T-helper 22 cell (primary cell): ENCODE results near the gene GBX2.
"Not testable (repeated sequence)": the region's sequence is repeated elsewhere in the genome, so short reads cannot be mapped to it uniquely, and the experiment has no call there.

Experiments used
- DNase-seq: peaks from one replicate; pipeline ENCODE4 v3.0.0-alpha.2; 2020; ENCODE audit warnings: low read depth

Gene GBX2

DNA sequence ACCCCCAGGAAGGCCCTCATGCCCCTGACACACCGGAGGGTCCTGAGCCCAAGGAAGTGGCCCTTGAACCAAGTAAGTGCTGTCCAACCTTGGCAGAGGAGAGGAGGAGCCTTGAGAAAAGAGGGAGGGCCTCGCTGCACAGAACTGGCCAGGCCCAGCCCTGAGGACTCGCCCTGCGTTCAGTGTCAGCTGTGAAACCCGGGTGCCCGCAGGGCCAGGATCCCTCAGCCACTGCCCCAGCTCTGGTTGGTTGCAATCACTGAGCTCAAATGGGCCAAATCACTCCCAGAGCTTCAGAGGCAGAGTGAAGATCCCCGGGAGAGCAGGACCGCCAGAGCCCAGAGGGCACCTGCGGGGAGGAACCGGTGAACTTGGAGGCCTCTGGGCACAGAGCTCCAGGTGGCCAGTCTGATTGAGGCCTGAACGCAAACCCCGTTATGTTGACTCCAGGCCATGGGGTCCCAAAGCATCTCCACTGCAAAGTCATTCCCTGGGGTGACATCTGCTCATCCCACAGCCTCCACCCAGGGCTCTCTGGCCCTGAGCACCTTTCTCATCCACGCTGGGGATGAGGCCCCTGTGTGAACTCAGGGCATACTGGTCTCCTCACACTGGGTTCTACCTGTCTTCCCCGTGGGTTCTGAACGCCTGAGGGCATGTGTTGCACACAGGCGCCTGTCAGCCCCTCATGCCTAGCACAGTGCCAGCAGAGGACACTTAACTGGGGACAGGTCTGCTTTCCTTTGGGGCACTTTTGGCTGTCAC lies 11.9 kb downstream of the GBX2 start:
- DNase-seq: no peak

DNA sequence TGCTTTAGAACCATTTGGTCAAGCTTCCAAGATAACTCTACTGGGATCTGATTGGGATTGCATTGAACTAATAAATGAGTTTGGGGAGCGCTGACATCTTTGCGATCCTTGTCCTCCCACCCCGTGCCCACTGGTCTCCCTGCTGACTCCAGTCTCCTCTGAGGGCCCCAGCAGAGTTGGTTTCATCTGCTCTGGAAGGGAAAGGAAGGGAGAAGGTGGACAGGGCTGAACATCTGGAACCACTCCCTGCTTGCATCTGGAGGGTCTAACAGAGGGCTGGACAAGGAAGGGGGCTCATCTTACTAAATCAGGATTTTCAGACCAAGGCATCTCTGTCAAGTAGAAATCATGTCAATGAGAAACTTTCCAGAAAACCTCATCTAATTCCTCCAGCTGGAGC lies 12.8 kb downstream of the GBX2 start:
- DNase-seq: no peak

DNA sequence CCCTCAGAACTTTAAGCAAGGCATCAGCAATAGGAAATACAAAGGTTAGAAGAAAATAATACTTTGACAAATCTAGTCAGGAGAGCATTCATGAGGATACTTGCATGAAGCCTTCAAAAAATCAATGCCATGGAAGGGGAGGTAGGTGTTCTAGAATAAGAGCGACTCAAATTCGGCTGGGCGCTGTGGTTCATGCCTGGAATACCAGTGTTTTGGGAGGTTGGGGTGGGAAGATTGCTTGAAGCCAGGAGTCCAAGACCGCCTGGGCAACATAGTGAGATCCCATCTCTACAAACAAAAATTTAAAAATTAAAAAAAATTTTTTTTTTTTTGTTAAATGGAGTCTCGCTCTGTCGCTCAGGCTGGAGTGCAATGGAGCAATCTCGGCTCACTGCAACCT lies 21.8 kb downstream of the GBX2 start:
- DNase-seq: no peak

DNA sequence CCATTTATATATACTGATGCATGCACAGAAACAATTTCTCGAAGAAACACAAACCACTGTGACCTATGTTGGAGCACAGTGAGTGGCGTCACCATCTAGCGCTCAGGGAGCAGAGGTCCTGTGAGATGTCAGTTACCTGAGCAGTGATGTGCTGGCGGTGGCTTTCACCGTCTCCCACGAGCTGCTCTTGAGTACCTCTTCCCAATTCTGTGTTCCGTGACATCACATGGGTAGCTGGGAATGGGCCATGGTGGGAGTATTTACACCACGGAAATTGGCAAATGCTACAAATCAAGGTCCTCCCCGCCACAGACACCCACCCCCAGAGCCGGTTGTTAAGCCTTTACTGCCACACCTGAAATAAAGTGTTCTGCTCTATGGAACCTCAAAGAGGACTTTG lies 24.4 kb downstream of the GBX2 start:
- DNase-seq: no peak

DNA sequence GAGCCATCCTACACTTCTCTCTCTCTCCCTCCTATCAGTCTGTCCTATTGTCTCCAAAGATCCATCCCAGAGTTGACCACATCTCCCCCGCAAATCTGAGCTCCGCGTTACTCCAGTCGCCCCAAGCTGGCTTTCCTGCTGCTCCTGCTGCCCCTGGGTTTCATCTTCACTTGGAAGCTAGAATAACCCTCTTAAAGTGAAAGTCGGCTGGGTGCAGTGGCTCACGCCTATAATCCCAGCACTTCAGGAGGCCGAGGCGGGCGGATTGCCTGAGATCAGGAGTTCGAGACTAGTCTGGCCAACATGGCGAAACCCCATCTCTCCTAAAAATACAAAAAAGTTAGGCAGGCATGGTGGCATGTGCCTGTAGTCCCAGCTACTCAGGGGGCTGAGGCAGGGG lies 26.6 kb downstream of the GBX2 start:
- not testable (repeated sequence) for DNase-seq

DNA sequence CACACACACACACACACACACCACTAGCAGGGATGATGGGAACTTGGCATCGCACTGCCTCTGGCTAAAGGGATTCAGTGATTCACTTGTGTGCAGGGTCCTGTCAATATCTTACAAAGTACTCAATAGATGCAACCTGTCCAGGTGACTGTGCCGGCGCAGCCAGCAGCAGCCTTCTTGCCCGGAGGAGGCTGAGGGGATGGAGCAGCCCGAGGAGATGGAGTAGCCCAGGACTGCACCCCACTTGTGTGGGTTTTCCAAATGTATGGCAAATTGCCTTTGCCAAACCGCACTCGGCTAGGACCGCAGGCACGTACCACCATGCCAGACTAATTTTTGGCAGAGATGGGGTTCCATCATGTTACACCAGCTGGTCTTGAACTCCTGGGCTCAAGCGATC lies 31.1 kb downstream of the GBX2 start:
- no peak for DNase-seq

DNA sequence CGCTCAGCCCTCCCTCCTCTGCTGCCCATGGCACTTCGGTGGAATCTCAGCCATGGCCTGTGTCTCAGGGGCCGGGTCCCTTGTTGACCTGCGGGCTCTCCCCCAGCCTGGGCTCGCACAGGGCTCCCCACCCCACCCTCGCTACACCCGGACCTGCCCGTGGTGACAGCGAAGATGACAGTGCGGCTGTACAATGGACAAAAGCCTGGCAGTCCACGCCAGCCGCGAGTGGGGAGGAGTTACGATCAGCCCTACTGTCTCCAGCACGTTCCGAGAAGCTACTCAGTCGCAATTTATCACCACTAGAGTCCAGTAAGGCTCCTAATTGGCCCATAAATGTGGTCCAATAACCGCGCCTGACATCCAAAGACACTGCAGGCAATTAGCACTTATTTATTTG lies 31.6 kb downstream of the GBX2 start:
- DNase-seq: no peak

DNA sequence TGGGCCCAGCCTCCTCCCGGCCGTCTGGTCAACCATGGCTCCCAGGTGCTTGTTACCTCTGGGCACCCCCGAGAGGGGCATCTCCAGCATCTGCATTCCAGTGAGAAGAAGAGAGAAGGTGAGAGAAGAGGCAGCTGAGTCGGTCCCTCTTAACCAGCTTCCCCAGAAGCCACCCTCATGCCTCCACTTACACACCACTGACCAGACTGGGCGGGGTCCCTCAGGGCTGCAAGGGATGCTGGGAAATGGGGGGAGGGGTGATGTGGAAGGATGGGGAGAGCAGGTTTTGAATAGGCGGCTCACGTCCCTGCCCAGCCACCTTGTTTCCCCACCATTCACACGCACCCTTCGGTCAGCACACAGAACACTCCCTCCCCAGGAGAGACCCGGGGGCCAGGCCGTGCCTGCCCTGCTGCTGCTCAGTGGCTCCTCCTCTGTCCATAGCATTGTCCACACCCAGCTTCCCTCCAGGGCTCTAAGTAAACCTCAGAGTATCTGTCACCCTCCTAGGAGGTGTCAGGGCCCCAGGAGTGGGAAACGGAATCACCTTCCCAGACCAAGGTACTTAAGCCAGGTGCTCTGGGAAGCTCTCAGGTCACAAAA lies 34.7 kb downstream of the GBX2 start:
- DNase-seq: no peak

DNA sequence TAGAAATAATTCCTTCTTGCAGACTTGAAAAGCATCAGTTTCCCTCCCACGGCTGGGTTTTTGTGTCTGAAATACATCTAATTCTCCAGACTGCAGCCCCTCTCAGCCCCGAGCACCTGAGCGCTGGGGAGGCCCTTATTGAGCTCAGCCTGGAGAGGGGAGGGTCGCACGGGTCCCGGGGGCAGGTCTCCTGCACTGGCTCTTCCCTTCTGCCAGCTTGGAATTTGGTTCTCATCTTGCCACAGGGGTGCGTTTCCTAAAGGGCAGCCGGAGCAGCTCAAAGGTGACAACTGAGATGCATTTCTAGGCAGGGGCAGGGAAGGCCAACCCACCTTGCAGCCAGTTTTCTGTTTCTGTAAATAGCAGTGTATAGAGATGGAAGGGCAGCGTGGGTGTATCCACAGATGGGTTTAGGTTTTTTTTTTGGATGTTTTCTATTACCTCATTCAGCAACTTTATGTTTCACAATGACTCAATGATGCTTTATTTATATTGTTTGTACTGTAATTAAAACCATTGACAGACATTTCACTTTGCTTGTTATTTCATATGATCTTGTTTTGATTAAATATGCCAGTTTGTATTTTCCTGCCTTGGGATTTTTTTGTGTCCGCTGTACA lies 37.0 kb downstream of the GBX2 start:
- DNase-seq: no peak

DNA sequence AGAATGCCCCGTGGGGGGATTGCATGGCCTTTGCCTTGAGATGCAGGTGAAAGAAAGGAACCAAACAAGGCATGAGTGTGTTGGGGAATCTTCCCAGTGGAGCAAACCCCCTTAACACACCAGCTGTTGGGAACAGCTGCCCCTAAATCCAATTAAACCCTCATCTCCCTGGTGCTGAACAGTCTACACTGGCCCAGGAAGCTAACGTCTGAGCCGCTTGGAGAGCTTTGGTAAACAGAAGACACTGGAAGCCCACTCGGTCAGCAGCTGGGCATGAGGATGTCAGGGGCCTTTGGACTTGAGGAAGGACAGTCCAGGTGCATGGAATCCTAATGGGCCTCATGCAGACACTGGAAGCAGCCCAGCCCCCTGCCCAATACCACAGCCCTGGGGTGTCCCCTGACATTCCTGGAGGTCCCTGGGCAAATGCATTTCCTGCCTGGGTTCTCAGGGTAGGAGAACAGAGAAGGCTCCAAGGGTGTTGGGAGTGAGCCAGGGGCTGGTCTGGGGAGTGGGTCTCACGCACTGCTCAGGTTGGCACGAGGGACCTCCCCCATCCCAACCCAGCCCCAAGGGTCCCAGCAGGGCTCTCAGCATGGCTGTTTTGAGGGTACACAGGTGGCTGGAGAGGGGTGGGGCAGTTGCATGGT lies 37.7 kb downstream of the GBX2 start:
- no peak for DNase-seq

DNA sequence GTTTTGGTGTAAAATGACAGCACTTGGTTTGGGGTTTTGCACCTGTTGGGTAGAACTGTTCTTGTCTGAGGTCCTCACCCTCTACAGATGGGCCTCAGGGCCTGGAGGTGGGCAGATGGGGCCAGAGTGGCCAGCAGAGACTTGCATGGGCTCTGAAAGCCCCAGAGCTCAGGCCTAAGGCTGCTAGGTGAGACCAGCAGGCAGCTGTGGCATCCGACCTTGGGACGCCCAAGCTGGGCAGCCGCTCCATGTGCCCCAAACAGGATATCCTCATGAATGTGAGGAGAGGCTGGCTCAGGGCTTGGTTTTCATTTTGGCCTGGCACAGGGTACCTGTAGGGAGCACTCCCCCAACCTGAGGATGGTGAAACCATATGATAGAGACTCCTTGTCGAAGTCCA lies 38.3 kb downstream of the GBX2 start:
- DNase-seq: no peak

DNA sequence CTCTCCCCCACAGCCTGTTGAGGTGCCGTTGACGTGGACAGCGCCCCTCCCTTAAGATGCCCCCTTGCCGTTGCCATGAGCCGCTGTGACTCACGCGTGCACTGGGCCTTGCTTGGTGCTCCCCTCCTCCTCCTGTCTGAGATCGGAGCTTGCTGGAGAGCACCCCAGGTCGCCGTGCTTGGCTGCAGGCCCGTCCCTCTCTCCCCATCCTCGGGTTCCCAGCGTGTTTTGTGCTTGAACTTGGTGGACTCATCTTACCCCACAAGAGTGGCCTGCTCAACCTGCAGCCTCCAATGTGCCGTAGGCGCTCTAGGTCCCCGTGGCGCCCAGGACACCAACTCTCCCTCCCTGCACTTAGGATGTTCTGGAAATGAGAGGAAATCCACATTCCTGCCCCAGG lies 39.9 kb downstream of the GBX2 start:
- DNase-seq: no peak

DNA sequence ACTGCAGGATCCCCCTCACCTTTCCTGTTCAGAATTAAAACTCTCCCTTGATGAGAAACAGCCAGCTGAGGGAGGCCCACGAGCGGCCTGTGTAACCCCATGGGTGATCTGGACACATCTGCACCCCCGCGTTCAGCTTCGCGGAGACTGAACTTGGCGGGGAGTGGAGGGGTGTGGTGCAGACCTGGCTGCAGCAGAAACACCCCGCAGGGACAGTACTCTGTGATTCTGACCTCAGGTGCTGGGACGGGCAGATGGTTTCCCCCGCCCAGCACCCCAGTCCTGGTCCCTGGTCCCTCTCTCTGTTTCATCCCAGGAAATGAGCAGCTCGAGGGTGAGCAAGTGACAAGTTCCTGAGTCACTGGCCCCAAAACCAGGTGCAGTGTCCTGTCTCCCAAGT lies 41.2 kb downstream of the GBX2 start:
- no peak for DNase-seq

DNA sequence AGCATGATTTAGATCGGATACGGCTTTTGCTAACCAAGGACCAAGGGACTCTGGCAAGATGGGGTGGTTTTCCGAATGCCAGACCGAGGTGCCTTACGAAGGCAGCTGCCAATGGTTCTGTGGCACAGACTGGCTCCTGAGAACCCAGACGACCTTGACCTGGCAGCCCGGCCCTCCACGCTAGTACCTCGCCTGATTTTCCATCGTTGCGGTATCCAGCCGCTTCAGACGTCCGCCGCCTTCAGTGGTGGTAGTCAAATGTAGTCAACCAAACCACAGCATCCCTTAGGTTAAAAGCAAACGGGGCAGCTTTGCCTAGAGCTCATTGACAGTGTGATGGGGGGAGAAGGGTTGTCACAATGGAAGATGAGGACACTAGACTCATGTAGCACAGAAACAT lies 42.6 kb downstream of the GBX2 start:
- DNase-seq: no peak

DNA sequence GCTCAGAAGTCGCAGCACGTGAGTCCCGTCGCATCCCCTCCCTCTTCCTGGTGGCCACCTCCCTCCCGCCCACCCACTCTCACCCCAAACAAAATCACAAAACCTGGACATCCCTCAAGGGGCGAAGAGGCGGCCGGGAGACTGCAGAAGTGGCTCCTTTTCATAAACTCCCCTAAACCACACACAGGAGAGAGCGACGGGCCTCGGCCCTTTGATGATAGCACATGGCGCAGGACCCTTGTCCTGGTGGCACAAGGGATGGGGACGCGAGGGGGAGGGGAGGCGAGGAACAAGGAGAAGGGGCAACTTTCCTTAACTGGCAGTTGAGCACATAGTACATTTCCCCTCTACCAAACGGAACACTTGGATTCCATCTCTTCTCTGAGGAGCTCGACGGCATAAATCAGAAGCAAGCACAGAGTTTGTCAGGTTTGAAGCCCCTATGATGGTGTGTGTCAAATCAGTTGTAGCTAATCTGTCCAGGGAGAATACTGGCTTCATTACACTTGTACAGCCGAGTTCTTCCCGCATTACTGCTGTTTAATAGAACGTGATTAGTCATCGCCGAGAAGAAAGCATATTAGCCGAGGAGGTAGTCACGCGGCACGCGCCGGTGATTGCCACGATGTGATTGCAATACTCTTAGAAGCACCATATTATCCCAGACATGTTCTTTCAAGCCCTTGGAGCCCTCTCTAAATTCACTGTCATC lies 43.8 kb downstream of the GBX2 start:
- no peak for DNase-seq

DNA sequence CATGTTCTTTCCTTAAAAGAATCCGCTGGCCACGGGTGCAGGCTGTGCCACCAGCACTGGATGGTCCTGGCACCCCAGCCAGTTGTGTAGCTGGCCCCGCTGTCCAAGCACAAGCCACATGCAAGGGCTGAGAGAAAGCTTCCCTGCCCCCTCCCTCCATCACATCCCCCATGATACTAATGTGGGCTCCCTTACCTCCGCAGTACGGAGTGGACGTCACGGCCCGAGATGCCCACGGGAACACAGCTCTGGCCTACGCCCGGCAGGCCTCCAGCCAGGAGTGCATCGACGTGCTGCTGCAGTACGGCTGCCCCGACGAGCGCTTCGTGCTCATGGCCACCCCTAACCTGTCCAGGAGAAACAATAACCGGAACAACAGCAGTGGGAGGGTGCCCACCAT lies 44.5 kb downstream of the GBX2 start:
- no peak for DNase-seq

DNA sequence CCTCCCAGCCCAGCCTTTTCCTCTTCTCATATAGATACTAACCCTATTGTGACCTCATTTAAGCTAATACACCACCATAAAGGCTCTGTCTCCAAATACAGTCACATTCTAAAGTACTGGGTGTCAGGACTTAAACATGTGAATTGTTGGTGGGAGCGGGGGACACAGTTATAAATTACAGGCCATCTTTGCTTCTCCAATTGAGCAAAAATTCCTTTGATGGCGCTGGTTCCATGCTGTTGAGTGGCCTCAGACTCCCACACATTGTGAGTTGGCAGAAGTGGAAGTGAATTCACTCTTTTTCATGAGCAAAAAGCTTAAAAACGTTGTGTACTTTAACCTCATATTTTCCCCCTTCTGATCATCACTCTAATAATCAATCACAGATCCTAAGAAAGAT lies 46.0 kb downstream of the GBX2 start:
- DNase-seq: no peak

DNA sequence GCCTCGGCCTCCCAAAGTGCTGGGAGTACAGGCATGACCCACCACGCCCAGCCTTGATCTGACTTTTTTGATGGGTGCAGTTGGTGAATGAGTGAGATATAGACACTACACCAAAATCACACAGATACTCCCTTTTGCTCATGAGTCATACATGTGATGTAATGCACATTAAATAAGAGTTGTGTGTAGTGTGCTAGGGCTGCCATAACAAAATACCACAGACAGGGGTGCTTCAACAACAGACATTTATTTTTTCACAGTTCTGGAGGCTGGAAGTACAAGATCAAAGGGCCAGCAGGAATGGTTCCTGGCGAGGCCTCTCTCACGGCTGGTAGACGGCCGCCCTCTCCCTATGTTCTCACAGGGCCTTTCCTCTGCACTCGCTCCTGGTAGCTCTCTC lies 46.6 kb downstream of the GBX2 start:
- DNase-seq: no peak

DNA sequence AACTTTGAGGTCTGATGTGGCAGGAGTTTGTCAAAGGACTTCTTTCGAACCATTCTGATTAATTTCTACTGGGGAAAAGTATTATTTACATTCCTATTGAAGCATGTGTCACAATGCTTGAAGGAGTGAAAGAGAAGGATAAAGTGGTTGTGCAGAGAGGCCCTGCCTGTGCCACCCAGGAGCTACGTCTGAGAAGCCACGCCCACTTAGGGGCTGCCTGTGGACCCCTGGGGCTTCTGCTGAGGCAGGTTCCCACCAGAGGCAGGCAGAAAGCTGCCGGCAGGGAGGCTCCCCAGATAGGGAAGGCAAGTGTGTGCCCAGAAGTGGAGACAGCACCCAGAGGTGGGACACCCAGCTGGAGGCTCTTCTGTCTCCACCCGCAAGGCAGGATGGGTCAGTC lies 47.4 kb downstream of the GBX2 start:
- no peak for DNase-seq

DNA sequence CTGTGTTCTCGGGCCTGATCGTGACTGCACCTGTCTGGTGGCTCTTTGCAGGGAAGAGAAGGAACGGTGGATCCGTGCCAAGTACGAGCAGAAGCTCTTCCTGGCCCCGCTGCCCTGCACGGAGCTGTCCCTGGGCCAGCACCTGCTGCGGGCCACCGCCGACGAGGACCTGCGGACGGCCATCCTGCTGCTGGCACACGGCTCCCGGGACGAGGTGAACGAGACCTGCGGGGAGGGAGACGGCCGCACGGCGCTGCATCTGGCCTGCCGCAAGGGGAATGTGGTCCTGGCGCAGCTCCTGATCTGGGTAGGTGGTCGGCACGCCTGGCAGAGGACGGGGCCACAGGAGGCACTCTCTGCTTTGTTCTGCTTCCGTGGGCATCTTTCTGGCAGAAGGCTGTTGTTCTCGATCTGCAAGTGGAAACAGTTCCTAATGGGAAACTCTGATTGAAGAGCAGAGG lies 48.0 kb downstream of the GBX2 start:
- no peak for DNase-seq

DNA sequence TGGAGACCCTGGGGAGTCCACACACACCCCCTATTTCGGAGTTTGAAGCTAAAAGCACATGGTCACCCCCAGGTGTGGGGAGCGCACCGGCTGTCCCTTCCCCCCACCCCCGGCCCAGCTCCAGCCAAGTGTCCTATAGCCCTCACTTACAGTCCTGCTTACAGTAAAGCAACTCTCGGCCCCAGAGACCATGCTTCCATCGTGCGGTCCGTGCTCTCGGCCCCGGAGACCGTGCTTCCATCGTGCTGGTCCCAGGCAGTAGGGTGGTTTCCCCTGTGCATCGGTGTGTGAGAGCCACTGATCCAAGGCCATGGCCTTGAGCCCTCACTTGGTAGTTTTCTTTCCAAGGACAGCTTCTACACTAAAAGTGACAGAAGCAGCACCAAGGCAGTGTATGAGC lies 48.7 kb downstream of the GBX2 start:
- DNase-seq: no peak

DNA sequence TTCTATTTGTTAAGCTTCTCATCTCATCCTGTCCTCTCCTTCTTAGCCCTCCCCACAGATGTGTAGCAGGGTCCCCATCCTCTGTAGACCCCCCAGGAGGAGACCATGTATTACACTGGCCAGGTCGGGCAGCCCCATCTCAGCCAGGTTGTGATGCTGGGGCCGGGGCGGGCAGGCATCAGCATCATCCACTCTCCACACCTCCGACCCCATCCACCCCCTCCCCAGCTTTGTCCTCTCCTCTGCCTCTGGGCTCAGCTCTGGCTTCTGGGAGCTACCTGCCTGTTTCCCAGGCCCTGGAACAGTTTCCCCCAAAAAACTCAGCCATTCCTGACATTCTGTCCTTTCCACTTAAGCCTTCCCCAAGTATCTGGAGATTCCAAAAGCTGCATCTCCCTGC lies 49.2 kb downstream of the GBX2 start:
- no peak for DNase-seq
